ENCODE data around the gene PCDHB6. TPM values are rescaled to one million over a fixed set of nuclear protein-coding genes. Genes with fewer than 3 reads are reported as not detected.
A peak's percentile ranks its signal among the peaks of the same experiment; 100 is the strongest.
"Not testable (repeated sequence)": the region's sequence is repeated elsewhere in the genome, so short reads cannot be mapped to it uniquely, and the experiment has no call there.

The PCDHB6 gene
- total RNA-seq, result 0.26 and 0.33 TPM in 2 replicates
- polyA plus RNA-seq, result 0.07 and 0.42 TPM in 2 replicates
- 0.13 and 0.29 TPM in 2 replicates for polyA plus RNA-seq (2012)
- polyA minus RNA-seq (ENCODE audit: low replicate concordance), result not detected in 2 replicates

- no peak for DNase-seq (ENCODE audit: low read depth in 2 of 2)
- Histone ChIP-seq H3K4me1 (ENCODE audit: control insufficient read depth, extremely low read depth, insufficient read depth, low read length) (no peaks in the 10 kb centered on the region), H3K79me2 (ENCODE audit: control insufficient read depth, insufficient read depth, low read length) (no peaks in the 10 kb centered on the region), H3K4me2 (ENCODE audit: extremely low read depth, insufficient read depth, low read length) (no peak within 1 kb of the TSS), H3K27ac (ENCODE audit: insufficient read depth, low read length) (no peak within 1 kb of the TSS), H3K36me3 (ENCODE audit: control insufficient read depth, insufficient read depth, low read length) (no peaks in the 10 kb centered on the region), H3K4me3 (replicated peaks in 1 of 4; ENCODE audit: control extremely low read depth in 1 of 4, insufficient read depth in 1 of 4, low read depth in 3 of 4, low read length in 4 of 4) (peak within 1 kb of the TSS in 1 of 4 experiments; percentile 25), H3K9ac (ENCODE audit: insufficient read depth, low read length) (no peak within 1 kb of the TSS), H2AFZ (ENCODE audit: low read length) (no peak within 1 kb of the TSS), H4K20me1 (ENCODE audit: control insufficient read depth, extremely low read depth, insufficient read depth, low read length) (no peaks in the 10 kb centered on the region), H3K27me3 (ENCODE audit: control insufficient read depth, insufficient read depth, low read length) (no peaks in the 10 kb centered on the region), H3K9me3 (ENCODE audit: control insufficient read depth, insufficient read depth, low read depth, low read length) (no peaks in the 10 kb centered on the region)
- TF ChIP-seq EZH2 (IDR thresholded peaks at IDR 0.05; ENCODE audit: low read length, missing control alignments), result no peak
- TF ChIP-seq CTCF (conservative IDR thresholded peaks at IDR 0.05 in 1 of 2, IDR thresholded peaks at IDR 0.05 in 1 of 2; ENCODE audit: low read depth in 1 of 2, low read length in 2 of 2), result no peak
Observed at GRCh38 chr5:141149812-141150211, at the start of gene PCDHB6. Gene PCDHB6, plus strand, starts transcription at chr5:141150057. Its CDS starts 201 bp downstream, at chr5:141150258.

GRCh38 chr5:141100243-141100805 is 49.5 kb upstream of the PCDHB6 start, which contains the start of gene PCDHB3:
Gene PCDHB3, plus strand, starts transcription at chr5:141100473. Its CDS starts 177 bp downstream, at chr5:141100650.
- TF ChIP-seq CTCF (conservative IDR thresholded peaks at IDR 0.05 in 1 of 2, IDR thresholded peaks at IDR 0.05 in 1 of 2; ENCODE audit: low read depth in 1 of 2, low read length in 2 of 2) (peak; percentile 11 to 15), EZH2 (IDR thresholded peaks at IDR 0.05; ENCODE audit: low read length, missing control alignments) (no peak)
- Histone ChIP-seq H2AFZ (ENCODE audit: low read length) (no peak within 1 kb of the TSS), H3K27ac (ENCODE audit: insufficient read depth, low read length) (no peak within 1 kb of the TSS), H3K79me2 (ENCODE audit: control insufficient read depth, insufficient read depth, low read length) (no peaks in the 10 kb centered on the region), H3K4me3 (replicated peaks in 1 of 4; ENCODE audit: control extremely low read depth in 1 of 4, insufficient read depth in 1 of 4, low read depth in 3 of 4, low read length in 4 of 4) (peak within 1 kb of the TSS in 2 of 4 experiments; percentile 7 to 32), H3K4me2 (ENCODE audit: extremely low read depth, insufficient read depth, low read length) (no peak within 1 kb of the TSS), H3K27me3 (ENCODE audit: control insufficient read depth, insufficient read depth, low read length) (no peaks in the 10 kb centered on the region), H4K20me1 (ENCODE audit: control insufficient read depth, extremely low read depth, insufficient read depth, low read length) (no peaks in the 10 kb centered on the region), H3K9ac (ENCODE audit: insufficient read depth, low read length) (no peak within 1 kb of the TSS), H3K36me3 (ENCODE audit: control insufficient read depth, insufficient read depth, low read length) (no peaks in the 10 kb centered on the region), H3K9me3 (ENCODE audit: control insufficient read depth, insufficient read depth, low read depth, low read length) (no peaks in the 10 kb centered on the region), H3K4me1 (ENCODE audit: control insufficient read depth, extremely low read depth, insufficient read depth, low read length) (no peaks in the 10 kb centered on the region)
- peak; percentile 6 to 26 for DNase-seq (ENCODE audit: low read depth in 2 of 2)

- H2AFZ ChIP-seq (ENCODE audit: low read length), result no peak overlapping the region
- no peak overlapping the region for H3K27ac ChIP-seq (ENCODE audit: insufficient read depth, low read length)
- no peak for TF ChIP-seq CTCF (conservative IDR thresholded peaks at IDR 0.05 in 1 of 2, IDR thresholded peaks at IDR 0.05 in 1 of 2; ENCODE audit: low read depth in 1 of 2, low read length in 2 of 2)
- no peak for TF ChIP-seq EZH2 (IDR thresholded peaks at IDR 0.05; ENCODE audit: low read length, missing control alignments)
- H3K4me3 ChIP-seq (replicated peaks in 1 of 4; ENCODE audit: control extremely low read depth in 1 of 4, insufficient read depth in 1 of 4, low read depth in 3 of 4, low read length in 4 of 4), result peak overlapping the region in 2 of 4 experiments; percentile 7 to 32
- no peaks in the 10 kb centered on the region for H3K27me3 ChIP-seq (ENCODE audit: control insufficient read depth, insufficient read depth, low read length)
- H3K4me2 ChIP-seq (ENCODE audit: extremely low read depth, insufficient read depth, low read length), result no peak overlapping the region
- H3K79me2 ChIP-seq (ENCODE audit: control insufficient read depth, insufficient read depth, low read length), result no peaks in the 10 kb centered on the region
- no peaks in the 10 kb centered on the region for H3K4me1 ChIP-seq (ENCODE audit: control insufficient read depth, extremely low read depth, insufficient read depth, low read length)
- no peaks in the 10 kb centered on the region for H3K9me3 ChIP-seq (ENCODE audit: control insufficient read depth, insufficient read depth, low read depth, low read length)
- no peaks in the 10 kb centered on the region for H4K20me1 ChIP-seq (ENCODE audit: control insufficient read depth, extremely low read depth, insufficient read depth, low read length)
- no peaks in the 10 kb centered on the region for H3K36me3 ChIP-seq (ENCODE audit: control insufficient read depth, insufficient read depth, low read length)
- no peak overlapping the region for H3K9ac ChIP-seq (ENCODE audit: insufficient read depth, low read length)
- no peak for DNase-seq (ENCODE audit: low read depth in 2 of 2)
Observed at GRCh38 chr5:141101059-141101458, 48.8 kb upstream of the PCDHB6 start.

DNA sequence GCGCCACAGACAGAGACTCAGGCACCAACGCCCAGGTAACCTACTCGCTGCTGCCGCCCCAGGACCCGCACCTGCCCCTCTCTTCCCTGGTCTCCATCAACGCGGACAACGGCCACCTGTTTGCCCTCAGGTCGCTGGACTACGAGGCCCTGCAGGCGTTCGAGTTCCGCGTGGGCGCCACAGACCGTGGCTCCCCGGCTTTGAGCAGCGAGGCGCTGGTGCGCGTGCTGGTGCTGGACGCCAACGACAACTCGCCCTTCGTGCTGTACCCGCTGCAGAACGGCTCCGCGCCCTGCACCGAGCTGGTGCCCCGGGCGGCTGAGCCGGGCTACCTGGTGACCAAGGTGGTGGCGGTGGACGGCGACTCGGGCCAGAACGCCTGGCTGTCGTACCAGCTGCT is 47.8 kb upstream of the PCDHB6 start:
- H4K20me1 ChIP-seq (ENCODE audit: control insufficient read depth, extremely low read depth, insufficient read depth, low read length), result not testable (repeated sequence)

More for the DNA sequence above, 47.8 kb upstream of the PCDHB6 start:
- not testable (repeated sequence) for H3K4me1 ChIP-seq (ENCODE audit: control insufficient read depth, extremely low read depth, insufficient read depth, low read length); H3K27ac ChIP-seq (ENCODE audit: insufficient read depth, low read length); H3K9me3 ChIP-seq (ENCODE audit: control insufficient read depth, insufficient read depth, low read depth, low read length); H3K4me2 ChIP-seq (ENCODE audit: extremely low read depth, insufficient read depth, low read length); H2AFZ ChIP-seq (ENCODE audit: low read length); H3K79me2 ChIP-seq (ENCODE audit: control insufficient read depth, insufficient read depth, low read length); H3K4me3 ChIP-seq (replicated peaks in 1 of 4; ENCODE audit: control extremely low read depth in 1 of 4, insufficient read depth in 1 of 4, low read depth in 3 of 4, low read length in 4 of 4); H3K27me3 ChIP-seq (ENCODE audit: control insufficient read depth, insufficient read depth, low read length); H3K9ac ChIP-seq (ENCODE audit: insufficient read depth, low read length); DNase-seq (ENCODE audit: low read depth in 2 of 2); H3K36me3 ChIP-seq (ENCODE audit: control insufficient read depth, insufficient read depth, low read length)
